NOMO-1 (cell line): Measurements from ENCODE around the gene REEP1.
"Not testable (repeated sequence)": the region's sequence is repeated elsewhere in the genome, so short reads cannot be mapped to it uniquely, and the experiment has no call there.

Experiments used
- DNase-seq, 2 experiments: peaks; one replicate each; lab custom pipeline; 2025; ENCODE audit not compliant: unreplicated experiment in 2 of 2; lab: John Stamatoyannopoulos, UW

Gene REEP1

GRCh38 chr2:86202336-86202692 is 135.1 kb downstream of the REEP1 start:
- DNase-seq = no peak

- DNase-seq = no peak
These were observed 135.6 kb downstream of the REEP1 start for GRCh38 chr2:86201671-86202335.

GRCh38 chr2:86200564-86200963 is 136.9 kb downstream of the REEP1 start:
- not testable (repeated sequence) for DNase-seq

- peak in 1 of 2 experiments; percentile 25 for DNase-seq
These were observed 137.6 kb downstream of the REEP1 start for GRCh38 chr2:86199834-86200177.

GRCh38 chr2:86195808-86196387 is 141.5 kb downstream of the REEP1 start:
- DNase-seq = no peak

- DNase-seq = peak; percentile 95
These were observed 142.2 kb downstream of the REEP1 start, which contains the start of gene IMMT for GRCh38 chr2:86195055-86195807. IMMT (minus strand) TSS chr2:86195462; CDS start chr2:86195382, 80 bp downstream.

GRCh38 chr2:86194751-86195054 is 142.7 kb downstream of the REEP1 start:
- DNase-seq = no peak

- no peak for DNase-seq
These were observed 143.4 kb downstream of the REEP1 start for GRCh38 chr2:86193901-86194567.

GRCh38 chr2:86189782-86190416 is 147.5 kb downstream of the REEP1 start:
- DNase-seq = no peak

GRCh38 chr2:86186431-86186830 is 151.0 kb downstream of the REEP1 start:
- no peak for DNase-seq

- DNase-seq = no peak
These were observed 151.8 kb downstream of the REEP1 start for GRCh38 chr2:86185517-86186212.

GRCh38 chr2:86176597-86176996 is 160.8 kb downstream of the REEP1 start:
- DNase-seq = no peak

- DNase-seq = no peak
These were observed 161.6 kb downstream of the REEP1 start for GRCh38 chr2:86175828-86176227.

- DNase-seq = peak in 1 of 2 experiments; percentile 36
These were observed 163.0 kb downstream of the REEP1 start for GRCh38 chr2:86174445-86174844.

- no peak for DNase-seq
These were observed 164.8 kb downstream of the REEP1 start for GRCh38 chr2:86172610-86173009.

GRCh38 chr2:86171295-86171694 is 166.1 kb downstream of the REEP1 start:
- DNase-seq = no peak

GRCh38 chr2:86170449-86170848 is 167.0 kb downstream of the REEP1 start:
- DNase-seq = no peak
